Endothelial cell of umbilical vein (primary cell): ENCODE results near the gene GAS2L3. TPM values are rescaled to one million over a fixed set of nuclear protein-coding genes. Genes with fewer than 3 reads are reported as not detected.
A peak's percentile ranks its signal among the peaks of the same experiment; 100 is the strongest.

Experiments used
- BruUV-seq: library from RNA; stranded (reverse); fragments of 400-500 nt; replicated peaks from 2 replicates; lab custom pipeline; 2021; lab: Mats Ljungman, UMichigan
- CTCF ChIA-PET: fragments of 300-600, 350-600 bp; sonication (Branson Sonifier 250); formaldehyde crosslinking; loops from one replicate; lab custom pipeline; 2021; ENCODE audit warnings: antibody characterized with exemption, inconsistent platforms; lab: Charles Lee
- POLR2A ChIA-PET: fragments of 300-600, 350-600 bp; sonication (Branson Sonifier 250); formaldehyde crosslinking; loops from one replicate; lab custom pipeline; 2021; ENCODE audit warnings: antibody characterized with exemption, inconsistent platforms; lab: Charles Lee
- DNase-seq: peaks from one replicate; pipeline ENCODE4 v3.0.0-alpha.2; 2011; ENCODE audit warnings: low read depth, low spot score
- FAIRE-seq: peaks from 2 replicates; lab custom pipeline; 2011; peaks lifted over from hg19 to GRCh38; lab: Jason Lieb, UNC
- H2AFZ ChIP-seq: 2 replicates; pipeline ENCODE4 v1.6.0; 2012; ENCODE audit warnings: low read depth, low read length, control low read depth, inconsistent platforms
- H3K27ac ChIP-seq: 2 replicates; pipeline ENCODE4 v1.5.1; 2011; ENCODE audit warnings: low read depth, mild to moderate bottlenecking, control low read depth, low read length, moderate library complexity; ENCODE audit not compliant: insufficient read depth
- H3K27me3 ChIP-seq, 2 experiments: 2 replicates each; pipeline versions ENCODE4 v1.6.0 to v1.6.1; 2011; ENCODE audit warnings: low read length in 2 of 2, mixed read lengths in 1 of 2; ENCODE audit not compliant: control insufficient read depth in 2 of 2, insufficient read depth in 2 of 2
- H3K36me3 ChIP-seq, 2 experiments: 2 replicates in 1 of 2; 3 replicates in 1 of 2; pipeline ENCODE4 v1.5.1; 2011; ENCODE audit warnings: low read length in 2 of 2, mild to moderate bottlenecking in 1 of 2, moderate library complexity in 1 of 2; ENCODE audit not compliant: control insufficient read depth in 2 of 2, insufficient read depth in 2 of 2; ENCODE audit errors: extremely low read depth in 1 of 2
- H3K4me1 ChIP-seq: 3 replicates; pipeline ENCODE4 v1.5.1; 2011; ENCODE audit warnings: mild to moderate bottlenecking, low read length; ENCODE audit not compliant: control insufficient read depth, insufficient read depth; ENCODE audit errors: extremely low read depth
- H3K4me2 ChIP-seq: 2 replicates; pipeline ENCODE4 v1.6.1; 2011; ENCODE audit warnings: low read length, control low read depth, mixed read lengths; ENCODE audit not compliant: insufficient read depth
- H3K4me3 ChIP-seq, 3 experiments: fragments of 200-600 bp in 1 of 3; sonication (generic), shearing (Covaris generic) in 1 of 3; replicated peaks in 1 of 3; 2 replicates each; pipeline ENCODE4 v1.5.1; 2011 to 2016; ENCODE audit warnings: control low read depth in 3 of 3, low read length in 3 of 3, mild to moderate bottlenecking in 2 of 3, inconsistent platforms in 1 of 3, low read depth in 1 of 3, moderate library complexity in 1 of 3; ENCODE audit not compliant: insufficient read depth in 1 of 3
- H3K79me2 ChIP-seq: 2 replicates; pipeline ENCODE4 v1.6.0; 2012; ENCODE audit warnings: low read length, inconsistent platforms; ENCODE audit not compliant: control insufficient read depth, insufficient read depth
- H3K9ac ChIP-seq: replicated peaks from 2 replicates; pipeline ENCODE3; 2011; ENCODE audit warnings: low read length, control low read depth; ENCODE audit not compliant: insufficient read depth; ENCODE audit errors: extremely low read depth
- H3K9me1 ChIP-seq: replicated peaks from 3 replicates; pipeline ENCODE4 v1.6.0; 2011; ENCODE audit warnings: mild to moderate bottlenecking, low read length; ENCODE audit not compliant: control insufficient read depth, insufficient read depth; ENCODE audit errors: extremely low read depth
- H3K9me3 ChIP-seq: replicated peaks from 2 replicates; pipeline ENCODE4 v1.5.1; 2012; ENCODE audit warnings: low read length, inconsistent platforms; ENCODE audit not compliant: control insufficient read depth, insufficient read depth
- H4K20me1 ChIP-seq: replicated peaks from 2 replicates; pipeline ENCODE3; 2011; ENCODE audit warnings: mild to moderate bottlenecking, low read length; ENCODE audit not compliant: control insufficient read depth, insufficient read depth; ENCODE audit errors: extremely low read depth
- EZH2 ChIP-seq: IDR thresholded peaks from 2 replicates; pipeline ENCODE4 v1.6.1; 2012; ENCODE audit warnings: borderline replicate concordance, low read depth, mild to moderate bottlenecking, moderate library complexity, low read length, inconsistent platforms; ENCODE audit not compliant: severe bottlenecking
- FOS ChIP-seq: IDR thresholded peaks from 2 replicates; pipeline ENCODE4 v1.6.1; 2011; ENCODE audit warnings: mild to moderate bottlenecking, low read length, moderate library complexity, borderline replicate concordance; ENCODE audit not compliant: insufficient read depth
- GATA2 ChIP-seq: IDR thresholded peaks from 2 replicates; pipeline ENCODE4 v1.7.0; 2011; ENCODE audit warnings: low read depth, mild to moderate bottlenecking, moderate library complexity, mixed read lengths, low read length; ENCODE audit not compliant: insufficient read length, insufficient read depth
- MYC ChIP-seq: IDR thresholded peaks from one replicate; pipeline ENCODE4 v1.6.1; 2011; ENCODE audit warnings: mild to moderate bottlenecking, low read depth, low read length
- dilution Hi-C: fragments of 300-500 bp; cut with MboI; formaldehyde crosslinking; loops from one replicate; pipeline ENCODE4 v1.15.0; 2019; ENCODE audit warnings: low sequenced_read_pairs; ENCODE audit not compliant: extremely low pct_ligation_motif_present
- intact Hi-C: fragments of 100-400 bp; cut with micrococcal nuclease; formaldehyde crosslinking; loops from one replicate; pipeline ENCODE4 v1.10.0; 2022
- polyA plus RNA-seq, 4 experiments: library from polyadenylated mRNA; depleted of rRNA in 3 of 4; stranded (reverse) in 3 of 4; unstranded in 1 of 4; fragments of >200 nt; gene quantifications; 2 replicates each; pipeline versions ENCODE4 v1.2.1 to v1.2.3, GENCODE V29; 2011 to 2012; ENCODE audit warnings: missing spikeins in 1 of 4
- total RNA-seq: library from RNA; stranded (reverse); gene quantifications from 2 replicates; pipeline ENCODE4 v1.2.3, GENCODE V29; 2021
- TF ChIP-seq, protein P1 (sequence below), 2 donors: IDR thresholded peaks; 1 replicate in 1 of 2; 2 replicates in 1 of 2; pipeline ENCODE4 v1.5.1; 2011; ENCODE audit warnings: low read length in 2 of 2, mild to moderate bottlenecking in 2 of 2, moderate library complexity in 2 of 2, control low read depth in 1 of 2, inconsistent platforms in 1 of 2, low read depth in 1 of 2; ENCODE audit not compliant: insufficient read depth in 1 of 2; ENCODE audit errors: extremely low read depth in 1 of 2

GAS2L3 gene
- total and polyA plus RNA-seq, 2 donors (not counting 3 experiments of a cell fraction or from before 2014, with no cell fraction given): 6.5 to 47.1 TPM

- FAIRE-seq: peak; percentile 94
- CTCF ChIA-PET: interaction anchor here (0.7 to 3.5 kb wide), 32 partner anchors 9 to 1511 kb away, joined by 3 to 63 read pairs (median 4); partner anchors contain the start of genes DEPDC4, GAS2L3 and SCYL2
- POLR2A ChIA-PET: no interaction called here
Measured at GRCh38 chr12:100554608-100555077, 18.8 kb upstream of the GAS2L3 start.

More at GRCh38 chr12:100554608-100555077, 18.8 kb upstream of the GAS2L3 start:
- peaks cover 2% of the 10 kb centered on the region in 2 experiments for H3K27me3 ChIP-seq
- H2AFZ ChIP-seq: no peak overlapping the region
- H3K27ac ChIP-seq: no peak overlapping the region
- no peaks in the 10 kb centered on the region for H3K9me1 ChIP-seq
- H3K9ac ChIP-seq: no peak overlapping the region
- intact Hi-C loops: loop anchor here (1.0 to 10.0 kb wide), 11 partner anchors 19 to 1511 kb away; partner anchors contain the start of genes BLTP3B and GAS2L3
- peak; percentile 96 for DNase-seq
- H3K4me2 ChIP-seq: no peak overlapping the region
- no peaks in the 10 kb centered on the region for H3K9me3 ChIP-seq
- no peaks in the 10 kb centered on the region for H3K79me2 ChIP-seq
- no peaks in the 10 kb centered on the region for H4K20me1 ChIP-seq
- H3K4me3 ChIP-seq: no peak overlapping the region
- dilution Hi-C loops: no loop called here
- peaks cover 3% of the 10 kb centered on the region for H3K4me1 ChIP-seq
- TF ChIP-seq, protein P1, sequence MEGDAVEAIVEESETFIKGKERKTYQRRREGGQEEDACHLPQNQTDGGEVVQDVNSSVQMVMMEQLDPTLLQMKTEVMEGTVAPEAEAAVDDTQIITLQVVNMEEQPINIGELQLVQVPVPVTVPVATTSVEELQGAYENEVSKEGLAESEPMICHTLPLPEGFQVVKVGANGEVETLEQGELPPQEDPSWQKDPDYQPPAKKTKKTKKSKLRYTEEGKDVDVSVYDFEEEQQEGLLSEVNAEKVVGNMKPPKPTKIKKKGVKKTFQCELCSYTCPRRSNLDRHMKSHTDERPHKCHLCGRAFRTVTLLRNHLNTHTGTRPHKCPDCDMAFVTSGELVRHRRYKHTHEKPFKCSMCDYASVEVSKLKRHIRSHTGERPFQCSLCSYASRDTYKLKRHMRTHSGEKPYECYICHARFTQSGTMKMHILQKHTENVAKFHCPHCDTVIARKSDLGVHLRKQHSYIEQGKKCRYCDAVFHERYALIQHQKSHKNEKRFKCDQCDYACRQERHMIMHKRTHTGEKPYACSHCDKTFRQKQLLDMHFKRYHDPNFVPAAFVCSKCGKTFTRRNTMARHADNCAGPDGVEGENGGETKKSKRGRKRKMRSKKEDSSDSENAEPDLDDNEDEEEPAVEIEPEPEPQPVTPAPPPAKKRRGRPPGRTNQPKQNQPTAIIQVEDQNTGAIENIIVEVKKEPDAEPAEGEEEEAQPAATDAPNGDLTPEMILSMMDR (IDR thresholded peaks at IDR 0.05; ENCODE audit: extremely low read depth in 1 of 2, insufficient read depth in 1 of 2, low read depth in 1 of 2, low read length in 2 of 2): peak; percentile 66
- TF ChIP-seq EZH2 (no peak), MYC (no peak), GATA2 (no peak), FOS (peak; percentile 13)
- no peaks in the 10 kb centered on the region for H3K36me3 ChIP-seq
- no TSS peak for BruUV-seq
